Uterus (tissue), 4 donors: Measurements from ENCODE around the gene ASAP2. TPM values are rescaled to one million over a fixed set of nuclear protein-coding genes. Genes with fewer than 3 reads are reported as not detected.

Source experiments
- DNase-seq, 2 donors: peaks; one replicate each; pipeline ENCODE4 v3.0.0-alpha.2; 2019 to 2020
- H3K27ac ChIP-seq, 2 donors: fragments of 200-600 bp; sonication (generic); 1 replicate in 1 of 2; 2 replicates in 1 of 2; pipeline ENCODE4 v1.5.1; 2016 to 2018
- H3K27me3 ChIP-seq, 2 donors: fragments of 200-600 bp; sonication (generic); one replicate each; pipeline ENCODE4 v1.5.1; 2018 to 2019; ENCODE audit warnings: control low read depth in 1 of 2
- H3K36me3 ChIP-seq, 2 donors: fragments of 200-600 bp; sonication (generic); one replicate each; pipeline ENCODE4 v1.5.1; 2019; ENCODE audit warnings: control low read depth in 1 of 2
- H3K4me1 ChIP-seq, 2 donors: fragments of 200-600 bp; sonication (generic); one replicate each; pipeline ENCODE4 v1.5.1; 2018 to 2019; ENCODE audit warnings: control low read depth in 1 of 2
- H3K4me3 ChIP-seq, 2 donors: fragments of 200-600 bp; sonication (generic); 1 replicate in 1 of 2; 2 replicates in 1 of 2; pipeline ENCODE4 v1.5.1; 2018 to 2019; ENCODE audit warnings: mild to moderate bottlenecking in 1 of 2
- H3K9me3 ChIP-seq, 2 donors: fragments of 200-600 bp; sonication (generic); one replicate each; pipeline ENCODE4 v1.5.1; 2019; ENCODE audit warnings: control low read depth in 1 of 2
- CTCF ChIP-seq, 4 experiments: fragments of 200-600 bp in 2 of 4; fragments of 450-650 bp in 2 of 4; sonication (generic) in 2 of 4; IDR thresholded peaks; one replicate each; pipeline ENCODE4 v1.5.1; 2016 to 2019; ENCODE audit warnings: antibody characterized with exemption in 4 of 4, mild to moderate bottlenecking in 2 of 4, moderate library complexity in 1 of 4
- POLR2A ChIP-seq, 2 donors: fragments of 450-650 bp; IDR thresholded peaks; one replicate each; pipeline ENCODE4 v1.6.1; 2016; ENCODE audit warnings: antibody characterized with exemption in 2 of 2, mild to moderate bottlenecking in 1 of 2, moderate library complexity in 1 of 2
- intact Hi-C: fragments of 100-400 bp; cut with DNase I; formaldehyde crosslinking; loops from one replicate; pipeline ENCODE4 v1.15.1; 2023; ENCODE audit warnings: low total_unique reads
- total RNA-seq, 4 donors: library from RNA; depleted of rRNA in 3 of 4; stranded (reverse); fragments of >200 nt in 3 of 4; gene quantifications; one replicate each; pipeline versions ENCODE4 v1.1.0 to v1.2.4, GENCODE V29; 2014 to 2023
- donor health status: DM: yes; HTN: yes; CAD: no.

Gene ASAP2
- total RNA-seq, 4 donors from 2014 or later = 24.3 to 55.5 (median 31.3) TPM

GRCh38 chr2:9408641-9409151 is 202.1 kb downstream of the ASAP2 start:
- no peaks in the 10 kb centered on the region for H3K36me3 ChIP-seq
- TF ChIP-seq POLR2A (IDR thresholded peaks at IDR 0.05) = no peak
- TF ChIP-seq CTCF (IDR thresholded peaks at IDR 0.05) = no peak
- DNase-seq = no peak

GRCh38 chr2:9410108-9410507 is 203.5 kb downstream of the ASAP2 start:
- DNase-seq = no peak
- TF ChIP-seq POLR2A (IDR thresholded peaks at IDR 0.05) = no peak
- no peak for TF ChIP-seq CTCF (IDR thresholded peaks at IDR 0.05)
- H3K27ac ChIP-seq = no peak overlapping the region
- intact Hi-C loops = no loop called here
- H3K36me3 ChIP-seq = no peaks in the 10 kb centered on the region
- no peak overlapping the region for H3K4me3 ChIP-seq
- no peaks in the 10 kb centered on the region for H3K4me1 ChIP-seq
- no peaks in the 10 kb centered on the region for H3K9me3 ChIP-seq
- no peaks in the 10 kb centered on the region for H3K27me3 ChIP-seq

More at GRCh38 chr2:9408641-9409151, 202.1 kb downstream of the ASAP2 start:
- Histone ChIP-seq H3K4me3 (no peak overlapping the region), H3K27me3 (no peaks in the 10 kb centered on the region), H3K9me3 (no peaks in the 10 kb centered on the region), H3K27ac (no peak overlapping the region), H3K4me1 (no peaks in the 10 kb centered on the region)
- intact Hi-C loops = no loop called here

GRCh38 chr2:9412781-9413180 is 206.2 kb downstream of the ASAP2 start:
- no peaks in the 10 kb centered on the region for H3K9me3 ChIP-seq

GRCh38 chr2:9415516-9416169 is 209.0 kb downstream of the ASAP2 start:
- no peaks in the 10 kb centered on the region for H3K36me3 ChIP-seq
- H3K27ac ChIP-seq = no peak overlapping the region

More at GRCh38 chr2:9412781-9413180, 206.2 kb downstream of the ASAP2 start:
- no peaks in the 10 kb centered on the region for H3K27me3 ChIP-seq
- no peaks in the 10 kb centered on the region for H3K4me1 ChIP-seq
- DNase-seq = no peak
- intact Hi-C loops = no loop called here
- no peaks in the 10 kb centered on the region for H3K36me3 ChIP-seq
- no peak overlapping the region for H3K4me3 ChIP-seq
- H3K27ac ChIP-seq = peak overlapping the region in 1 of 2 donors; percentile 55
- TF ChIP-seq CTCF (IDR thresholded peaks at IDR 0.05) = no peak
- no peak for TF ChIP-seq POLR2A (IDR thresholded peaks at IDR 0.05)

More at GRCh38 chr2:9415516-9416169, 209.0 kb downstream of the ASAP2 start:
- H3K27me3 ChIP-seq = no peaks in the 10 kb centered on the region
- H3K4me1 ChIP-seq = no peaks in the 10 kb centered on the region
- intact Hi-C loops = no loop called here
- TF ChIP-seq POLR2A (IDR thresholded peaks at IDR 0.05) (no peak), CTCF (IDR thresholded peaks at IDR 0.05) (no peak)
- DNase-seq = no peak
- H3K9me3 ChIP-seq = no peaks in the 10 kb centered on the region
- no peak overlapping the region for H3K4me3 ChIP-seq
